Renal cortex interstitium (tissue), 11 donors: ENCODE measurements around the gene DSG3. TPM values are rescaled to one million over a fixed set of nuclear protein-coding genes. Genes with fewer than 3 reads are reported as not detected.
"Not testable (repeated sequence)": the region's sequence is repeated elsewhere in the genome, so short reads cannot be mapped to it uniquely, and the experiment has no call there.

Experiments
- DNase-seq, 11 donors: peaks; one replicate each; pipeline ENCODE4 v3.0.0-alpha.2; 2013; ENCODE audit warnings: low read depth in 9 of 11, low spot score in 4 of 11; ENCODE audit errors: extremely low read depth in 1 of 11
- polyA plus RNA-seq, 3 donors: library from polyadenylated mRNA; unstranded; fragments of 120-200 nt; gene quantifications; one replicate each; pipeline ENCODE4 v1.2.1, GENCODE V29; 2013; ENCODE audit not compliant: insufficient read length in 3 of 3

Gene DSG3
- polyA plus RNA-seq, 3 donors, result not detected

- no peak for DNase-seq
These were observed 39.9 kb downstream of the DSG3 start for GRCh38 chr18:31487246-31488015.

- no peak for DNase-seq
These were observed 41.8 kb downstream of the DSG3 start for GRCh38 chr18:31489311-31489710.

GRCh38 chr18:31490387-31490786, 42.8 kb downstream of the DSG3 start:
- no peak for DNase-seq

GRCh38 chr18:31490833-31491232, 43.3 kb downstream of the DSG3 start:
- no peak for DNase-seq

GRCh38 chr18:31491586-31491985, 44.0 kb downstream of the DSG3 start:
- DNase-seq, result no peak

GRCh38 chr18:31492671-31493070, 45.1 kb downstream of the DSG3 start:
- no peak for DNase-seq

GRCh38 chr18:31493171-31493570, 45.6 kb downstream of the DSG3 start:
- no peak for DNase-seq

GRCh38 chr18:31493941-31494340, 46.4 kb downstream of the DSG3 start:
- DNase-seq, result no peak

- not testable (repeated sequence) for DNase-seq
These were observed 47.2 kb downstream of the DSG3 start for GRCh38 chr18:31494705-31495244.

GRCh38 chr18:31497404-31497835, 49.9 kb downstream of the DSG3 start:
- peak in 3 of 11 donors; percentile 4 to 13 (median 6) for DNase-seq

GRCh38 chr18:31497836-31498573, 50.5 kb downstream of the DSG3 start, which contains the start of gene DSG2:
DSG2 (plus strand) TSS chr18:31498177; CDS start chr18:31498252, 75 bp downstream.
- peak in 8 of 11 donors; percentile 29 to 61 (median 40) for DNase-seq

- DNase-seq, result peak in 4 of 11 donors; percentile 5 to 18 (median 16)
These were observed 51.3 kb downstream of the DSG3 start for GRCh38 chr18:31498574-31499524.

GRCh38 chr18:31500051-31500688, 52.6 kb downstream of the DSG3 start:
- DNase-seq, result no peak

GRCh38 chr18:31503011-31503410, 55.5 kb downstream of the DSG3 start:
- DNase-seq, result no peak

- DNase-seq, result no peak
These were observed 57.1 kb downstream of the DSG3 start for GRCh38 chr18:31504455-31505147.

GRCh38 chr18:31505156-31505555, 57.6 kb downstream of the DSG3 start:
- DNase-seq, result no peak

GRCh38 chr18:31506024-31506742, 58.6 kb downstream of the DSG3 start:
- DNase-seq, result no peak
